Stimulated activated CD4-positive, alpha-beta T cell treated with anti-CD3 and anti-CD28 coated beads, Interleukin-2, amount 100 ng/mL, for 24 hours (primary cell): Measurements from ENCODE around the gene ZXDC.

ENCODE experiments used
- DNase-seq, 2 donors: peaks; one replicate each; pipeline ENCODE4 v3.0.0-alpha.2; 2020

Gene ZXDC

GRCh38 chr3:126488185-126488584 is 12.5 kb upstream of the ZXDC start:
- no peak for DNase-seq

- no peak for DNase-seq
These were observed 11.6 kb upstream of the ZXDC start for GRCh38 chr3:126487151-126487771.

GRCh38 chr3:126486360-126486847 is 10.7 kb upstream of the ZXDC start:
- no peak for DNase-seq

GRCh38 chr3:126485956-126486355 is 10.3 kb upstream of the ZXDC start:
- DNase-seq = no peak

- DNase-seq = no peak
These were observed 9.6 kb upstream of the ZXDC start for GRCh38 chr3:126485176-126485897.

GRCh38 chr3:126484662-126485061 is 9.0 kb upstream of the ZXDC start:
- no peak for DNase-seq

GRCh38 chr3:126484148-126484547 is 8.5 kb upstream of the ZXDC start:
- DNase-seq = no peak

- DNase-seq = no peak
These were observed 7.7 kb upstream of the ZXDC start for GRCh38 chr3:126483321-126483761.

- DNase-seq = no peak
These were observed 7.0 kb upstream of the ZXDC start for GRCh38 chr3:126482503-126483255.

GRCh38 chr3:126481808-126482502 is 6.3 kb upstream of the ZXDC start:
- DNase-seq = no peak

- no peak for DNase-seq
These were observed 5.2 kb upstream of the ZXDC start for GRCh38 chr3:126480861-126481260.

- DNase-seq = no peak
These were observed 4.5 kb upstream of the ZXDC start for GRCh38 chr3:126480206-126480605.

- no peak for DNase-seq
These were observed 4.0 kb upstream of the ZXDC start for GRCh38 chr3:126479642-126480041.

- no peak for DNase-seq
These were observed 3.1 kb upstream of the ZXDC start for GRCh38 chr3:126478581-126479310.

- no peak for DNase-seq
These were observed 1.3 kb upstream of the ZXDC start for GRCh38 chr3:126477061-126477380.

GRCh38 chr3:126476166-126477060 is 722 bp upstream of the ZXDC start:
- DNase-seq = no peak

- peak; percentile 41 to 53 for DNase-seq
These were observed 936 bp downstream of the ZXDC start for GRCh38 chr3:126474498-126475412.

- peak in 1 of 2 donors; percentile 22 for DNase-seq
These were observed 2.2 kb downstream of the ZXDC start for GRCh38 chr3:126473292-126474168.
